ENCODE results near the gene FOXB1. TPM values are rescaled to one million over a fixed set of nuclear protein-coding genes. Genes with fewer than 3 reads are reported as not detected.

Gene FOXB1
- total and polyA plus RNA-seq, 9 of the 15 experiments (the other 6 are each of a cell fraction or from before 2014, with no cell fraction given): not detected

DNA sequence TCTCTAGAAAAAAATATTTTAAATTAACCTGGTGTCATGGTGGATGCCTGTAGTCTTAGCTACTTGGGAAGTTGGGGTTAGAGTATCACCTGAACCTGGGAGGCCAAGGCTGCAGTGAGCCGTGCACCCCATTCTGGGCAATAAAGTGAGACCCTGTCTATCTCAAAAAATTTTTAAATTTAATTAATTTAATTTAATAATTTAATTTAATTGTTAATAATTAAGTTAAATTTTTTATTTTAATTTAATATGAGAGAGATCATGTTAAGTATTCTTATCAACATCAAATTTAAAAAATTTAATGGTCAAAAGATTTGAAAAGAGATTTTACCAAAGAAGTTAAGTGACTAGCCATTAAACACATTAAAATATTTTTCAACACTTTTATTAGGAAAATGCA is 40.8 kb upstream of the FOXB1 start:
- Histone ChIP-seq H3K27ac (ENCODE audit: extremely low read depth, low read depth, low read length) (no peak overlapping the region), H3K9me1 (ENCODE audit: control insufficient read depth, insufficient read depth, low read length) (no peaks in the 10 kb centered on the region), H3K79me2 (ENCODE audit: control insufficient read depth, insufficient read depth, low read length) (no peaks in the 10 kb centered on the region), H4K20me1 (replicated peaks; ENCODE audit: control insufficient read depth, insufficient read depth, low read length) (no peaks in the 10 kb centered on the region), H3K4me1 (replicated peaks in 1 of 2; ENCODE audit: control insufficient read depth in 2 of 2, insufficient read depth in 2 of 2, low read length in 2 of 2) (no peaks in the 10 kb centered on the region), H3K9ac (ENCODE audit: insufficient read depth in 1 of 2, low read depth in 2 of 2, low read length in 2 of 2) (no peak overlapping the region), H3K4me3 (no peak overlapping the region), H3K4me2 (ENCODE audit: insufficient read depth, low read length) (no peak overlapping the region), H3K9me3 (replicated peaks; ENCODE audit: control insufficient read depth, insufficient read depth, low read depth, low read length) (no peaks in the 10 kb centered on the region), H2AFZ (ENCODE audit: low read depth, low read length) (no peak overlapping the region), H3K27me3 (ENCODE audit: control insufficient read depth in 2 of 2, insufficient read depth in 2 of 2, low read length in 2 of 2) (no peaks in the 10 kb centered on the region), H3K36me3 (ENCODE audit: control insufficient read depth, insufficient read depth, low read length) (no peaks in the 10 kb centered on the region)
- POLR2A ChIA-PET: interaction anchor here (1.1 kb wide), 1 partner anchor 891 kb away, joined by 3 read pairs; no protein-coding TSS in a partner anchor
- BruUV-seq (replicated peaks): no TSS peak
- FAIRE-seq (no peak), ATAC-seq (no peak), DNase-seq (ENCODE audit: extremely low read depth in 1 of 4, low spot score in 3 of 4) (no peak)
- in situ Hi-C loops (cut with MboI): no loop called here
- intact Hi-C loops (cut with micrococcal nuclease): no loop called here
- TF ChIP-seq SMARCC2 (IDR thresholded peaks at IDR 0.05; ENCODE audit: low read depth) (no peak), JUND (IDR thresholded peaks at IDR 0.05; ENCODE audit: borderline replicate concordance, low read depth, low read length) (no peak), JUND (tag; IDR thresholded peaks at IDR 0.05; ENCODE audit: borderline replicate concordance, low read depth, low read length) (no peak), ZNF644 (tag; IDR thresholded peaks at IDR 0.05; ENCODE audit: low read depth) (no peak), MAFK (IDR thresholded peaks at IDR 0.05; ENCODE audit: low read length) (no peak), ETV5 (CRISPR knock-in tag; IDR thresholded peaks at IDR 0.05; ENCODE audit: low read depth) (no peak), YY1 (IDR thresholded peaks at IDR 0.05; ENCODE audit: borderline replicate concordance in 1 of 3, control insufficient read depth in 1 of 3, extremely low read depth in 1 of 3, insufficient read depth in 3 of 3, insufficient read length in 1 of 3, insufficient replicate concordance in 2 of 3, low read depth in 1 of 3, low read length in 2 of 3) (no peak), CCNT2 (IDR thresholded peaks at IDR 0.05; ENCODE audit: borderline replicate concordance, extremely low read depth, insufficient read length, low read depth, low read length) (no peak), RUNX1 (IDR thresholded peaks at IDR 0.05; ENCODE audit: low read depth) (no peak), MYNN (IDR thresholded peaks at IDR 0.05) (no peak), MYNN (CRISPR knock-in tag; IDR thresholded peaks at IDR 0.05) (no peak), E2F3 (CRISPR knock-in tag; IDR thresholded peaks at IDR 0.05) (no peak), ARID1B (IDR thresholded peaks at IDR 0.05) (no peak), ILK (tag; IDR thresholded peaks at IDR 0.05; ENCODE audit: borderline replicate concordance, low read depth) (no peak), MTA1 (IDR thresholded peaks at IDR 0.05; ENCODE audit: borderline replicate concordance) (no peak), SRSF1 (IDR thresholded peaks at IDR 0.05; ENCODE audit: low read depth, low read length) (no peak), ZNF699 (CRISPR knock-in tag; IDR thresholded peaks at IDR 0.05; ENCODE audit: insufficient replicate concordance) (no peak)
- TF ChIP-seq, protein P1, sequence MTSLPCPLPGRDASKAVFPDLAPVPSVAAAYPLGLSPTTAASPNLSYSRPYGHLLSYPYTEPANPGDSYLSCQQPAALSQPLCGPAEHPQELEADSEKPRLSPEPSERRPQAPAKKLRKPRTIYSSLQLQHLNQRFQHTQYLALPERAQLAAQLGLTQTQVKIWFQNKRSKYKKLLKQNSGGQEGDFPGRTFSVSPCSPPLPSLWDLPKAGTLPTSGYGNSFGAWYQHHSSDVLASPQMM (CRISPR knock-in tag; IDR thresholded peaks at IDR 0.05): no peak
- TF ChIP-seq, protein P2, sequence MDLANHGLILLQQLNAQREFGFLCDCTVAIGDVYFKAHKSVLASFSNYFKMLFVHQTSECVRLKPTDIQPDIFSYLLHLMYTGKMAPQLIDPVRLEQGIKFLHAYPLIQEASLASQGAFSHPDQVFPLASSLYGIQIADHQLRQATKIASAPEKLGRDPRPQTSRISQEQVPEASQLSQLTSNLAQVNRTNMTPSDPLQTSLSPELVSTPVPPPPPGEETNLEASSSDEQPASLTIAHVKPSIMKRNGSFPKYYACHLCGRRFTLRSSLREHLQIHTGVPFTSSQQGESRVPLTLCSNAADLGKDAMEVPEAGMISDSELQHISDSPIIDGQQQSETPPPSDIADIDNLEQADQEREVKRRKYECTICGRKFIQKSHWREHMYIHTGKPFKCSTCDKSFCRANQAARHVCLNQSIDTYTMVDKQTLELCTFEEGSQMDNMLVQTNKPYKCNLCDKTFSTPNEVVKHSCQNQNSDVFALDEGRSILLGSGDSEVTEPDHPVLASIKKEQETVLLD (IDR thresholded peaks at IDR 0.05): no peak
- TF ChIP-seq, protein P3, sequence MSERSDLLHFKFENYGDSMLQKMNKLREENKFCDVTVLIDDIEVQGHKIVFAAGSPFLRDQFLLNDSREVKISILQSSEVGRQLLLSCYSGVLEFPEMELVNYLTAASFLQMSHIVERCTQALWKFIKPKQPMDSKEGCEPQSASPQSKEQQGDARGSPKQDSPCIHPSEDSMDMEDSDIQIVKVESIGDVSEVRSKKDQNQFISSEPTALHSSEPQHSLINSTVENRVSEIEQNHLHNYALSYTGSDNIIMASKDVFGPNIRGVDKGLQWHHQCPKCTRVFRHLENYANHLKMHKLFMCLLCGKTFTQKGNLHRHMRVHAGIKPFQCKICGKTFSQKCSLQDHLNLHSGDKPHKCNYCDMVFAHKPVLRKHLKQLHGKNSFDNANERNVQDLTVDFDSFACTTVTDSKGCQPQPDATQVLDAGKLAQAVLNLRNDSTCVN (CRISPR knock-in tag; IDR thresholded peaks at IDR 0.05): no peak
- 0% methylated on average over 1 of the region's 1 CpG for WGBS (ENCODE audit: insufficient coverage, low coverage, missing lambda C conversion rate)
- CTCF ChIA-PET (ENCODE audit: low intra/inter-chr PET ratio): no interaction called here
